HCT116 (cell line): ENCODE data around the gene MLLT3. TPM values are rescaled to one million over a fixed set of nuclear protein-coding genes. Genes with fewer than 3 reads are reported as not detected.

ENCODE experiments used
- ATAC-seq: fragments of 200-7000 bp; cut with Tn5 transposase; 2 replicates; pipeline ENCODE4 v1.9.1; 2020; ENCODE audit warnings: mild to moderate bottlenecking, moderate library complexity
- BruUV-seq: library from RNA; stranded (reverse); fragments of 400-500 nt; replicated peaks from 2 replicates; lab custom pipeline; 2021; lab: Mats Ljungman, UMichigan
- CTCF ChIA-PET: fragments of 300-600 bp; sonication (Branson Sonifier 250); formaldehyde crosslinking; loops from one replicate; lab custom pipeline; 2021; ENCODE audit warnings: antibody characterized with exemption; lab: Charles Lee
- POLR2A ChIA-PET: fragments of 300-600, 350-600 bp; sonication (Branson Sonifier 250); formaldehyde crosslinking; loops from one replicate; lab custom pipeline; 2021; ENCODE audit warnings: antibody characterized with exemption; lab: Charles Lee
- RAD21 ChIA-PET, 2 experiments: fragments of 300-600 bp; sonication (Branson Sonifier 250); formaldehyde crosslinking; loops; one replicate each; lab custom pipeline; 2023; ENCODE audit warnings: low total read pairs in 2 of 2; ENCODE audit not compliant: uncharacterized antibody in 2 of 2, unreplicated experiment in 2 of 2, low non-redundant PET in 1 of 2; lab: Charles Lee
- DNase-seq: peaks from one replicate; pipeline ENCODE4 v3.0.0-alpha.2; 2010; ENCODE audit warnings: low read depth, low spot score
- H2AFZ ChIP-seq: fragments of 200-600 bp; shearing (Covaris generic), sonication (generic); 2 replicates; pipeline ENCODE4 v1.6.1; 2017; ENCODE audit warnings: low read depth, mixed run types, mixed read lengths, antibody characterized with exemption, low read length; ENCODE audit not compliant: poor library complexity, severe bottlenecking
- H3K27ac ChIP-seq: 2 replicates; pipeline ENCODE4 v1.5.1; 2012; ENCODE audit warnings: low read depth, low read length
- H3K27me3 ChIP-seq: fragments of 200-600 bp; sonication (generic); 2 replicates; pipeline ENCODE4 v1.6.1; 2016; ENCODE audit warnings: mixed run types, low read length, mixed read lengths; ENCODE audit not compliant: insufficient read depth
- H3K36me3 ChIP-seq, 2 experiments: fragments of 200-500 bp in 1 of 2; fragments of 200-600 bp in 1 of 2; sonication (Bioruptor generic) in 1 of 2; sonication (generic) in 1 of 2; 2 replicates each; pipeline versions ENCODE4 v1.5.1 to v1.6.1; 2014 to 2016; ENCODE audit warnings: low read length in 2 of 2, inconsistent platforms in 1 of 2, mixed read lengths in 1 of 2, mixed run types in 1 of 2; ENCODE audit not compliant: insufficient read depth in 2 of 2, control insufficient read depth in 1 of 2
- H3K4me1 ChIP-seq, 2 experiments: fragments of 200-600 bp in 1 of 2; sonication (generic) in 1 of 2; 2 replicates each; pipeline versions ENCODE4 v1.5.1 to v1.6.1; 2012 to 2017; ENCODE audit warnings: low read length in 2 of 2, inconsistent platforms in 1 of 2, mild to moderate bottlenecking in 1 of 2, mixed read lengths in 1 of 2, mixed run types in 1 of 2, moderate library complexity in 1 of 2; ENCODE audit not compliant: insufficient read depth in 2 of 2, control insufficient read depth in 1 of 2
- H3K4me2 ChIP-seq: fragments of 200-600 bp; sonication (generic); 2 replicates; pipeline ENCODE4 v1.6.1; 2017; ENCODE audit warnings: mixed run types, low read length, mixed read lengths
- H3K4me3 ChIP-seq, 2 experiments: fragments of 200-600 bp in 1 of 2; sonication (generic) in 1 of 2; replicated peaks in 1 of 2; 2 replicates each; pipeline ENCODE4 v1.5.1; 2011 to 2016; ENCODE audit warnings: low read length in 2 of 2, control low read depth in 1 of 2, low read depth in 1 of 2, mild to moderate bottlenecking in 1 of 2, mixed read lengths in 1 of 2, mixed run types in 1 of 2
- H3K79me2 ChIP-seq: fragments of 200-600 bp; sonication (generic); 2 replicates; pipeline ENCODE4 v1.6.1; 2017; ENCODE audit warnings: mild to moderate bottlenecking, mixed run types, low read length, moderate library complexity, mixed read lengths; ENCODE audit not compliant: insufficient read depth
- H3K9ac ChIP-seq: fragments of 200-600 bp; sonication (generic); 2 replicates; pipeline ENCODE4 v1.6.1; 2016; ENCODE audit warnings: low read length, mixed read lengths
- H3K9me2 ChIP-seq: fragments of 200-600 bp; sonication (generic), shearing (Covaris generic); 2 replicates; pipeline ENCODE4 v1.6.1; 2017; ENCODE audit warnings: mixed run types, mild to moderate bottlenecking, moderate library complexity; ENCODE audit not compliant: insufficient read depth
- H3K9me3 ChIP-seq, 2 experiments: fragments of 200-500 bp in 1 of 2; fragments of 200-600 bp in 1 of 2; sonication (Bioruptor generic) in 1 of 2; sonication (generic) in 1 of 2; 2 replicates each; pipeline ENCODE4 v1.6.1; 2014 to 2017; ENCODE audit warnings: low read length in 2 of 2, mixed read lengths in 2 of 2, inconsistent platforms in 1 of 2, low read depth in 1 of 2, mild to moderate bottlenecking in 1 of 2, mixed run types in 1 of 2, moderate library complexity in 1 of 2; ENCODE audit not compliant: control insufficient read depth in 1 of 2, insufficient read depth in 1 of 2
- H4K20me1 ChIP-seq: fragments of 200-600 bp; sonication (generic), shearing (Covaris generic); 2 replicates; pipeline ENCODE4 v1.6.1; 2017; ENCODE audit warnings: mixed run types, mild to moderate bottlenecking, moderate library complexity; ENCODE audit not compliant: insufficient read depth
- CBX3 ChIP-seq: IDR thresholded peaks from 2 replicates; pipeline ENCODE4 v1.6.1; 2012; ENCODE audit warnings: low read depth
- CEBPB ChIP-seq: IDR thresholded peaks from 2 replicates; pipeline ENCODE4 v1.6.1; 2012; ENCODE audit warnings: low read depth
- CTCF ChIP-seq, 3 experiments: fragments of 200-600 bp in 1 of 3; sonication (generic) in 1 of 3; IDR thresholded peaks in 2 of 3; conservative IDR thresholded peaks in 1 of 3; 2 replicates each; pipeline ENCODE4 v1.5.1; 2012 to 2017; ENCODE audit warnings: low read depth in 2 of 3, low read length in 2 of 3, antibody characterized with exemption in 1 of 3, borderline replicate concordance in 1 of 3, control low read depth in 1 of 3, mild to moderate bottlenecking in 1 of 3, mixed read lengths in 1 of 3, mixed run types in 1 of 3, moderate library complexity in 1 of 3; ENCODE audit not compliant: insufficient read depth in 1 of 3
- EGR1 ChIP-seq: IDR thresholded peaks from 2 replicates; pipeline ENCODE4 v1.6.1; 2012; ENCODE audit warnings: low read depth
- EZH2 ChIP-seq: fragments of 200-600 bp; sonication (generic); IDR thresholded peaks from 2 replicates; pipeline ENCODE4 v1.6.1; 2017; ENCODE audit warnings: antibody characterized with exemption, mixed run types
- EZH2phosphoT487 ChIP-seq: fragments of 200-600 bp; IDR thresholded peaks from 2 replicates; pipeline ENCODE4 v1.6.1; 2018; ENCODE audit warnings: antibody characterized with exemption, borderline replicate concordance
- JUND ChIP-seq: IDR thresholded peaks from 2 replicates; pipeline ENCODE4 v1.6.1; 2012
- MAX ChIP-seq: IDR thresholded peaks from 2 replicates; pipeline ENCODE4 v1.6.1; 2012
- POLR2AphosphoS5 ChIP-seq: IDR thresholded peaks from 2 replicates; pipeline ENCODE4 v1.6.1; 2011; ENCODE audit warnings: mild to moderate bottlenecking, low read depth, low read length, moderate library complexity
- RAD21 ChIP-seq: IDR thresholded peaks from 2 replicates; pipeline ENCODE4 v1.6.1; 2012; ENCODE audit warnings: low read depth, mild to moderate bottlenecking
- SIN3A ChIP-seq: IDR thresholded peaks from 2 replicates; pipeline ENCODE4 v1.6.1; 2012; ENCODE audit warnings: low read depth
- SP1 ChIP-seq: IDR thresholded peaks from 2 replicates; pipeline ENCODE4 v1.6.1; 2012; ENCODE audit warnings: low read depth
- SRF ChIP-seq: IDR thresholded peaks from 2 replicates; pipeline ENCODE4 v1.6.1; 2012; ENCODE audit warnings: low read depth
- TCF7L2 ChIP-seq: IDR thresholded peaks from 2 replicates; pipeline ENCODE4 v1.7.0; 2011; ENCODE audit warnings: borderline replicate concordance, inconsistent platforms; ENCODE audit not compliant: insufficient read depth, insufficient read length; ENCODE audit errors: extremely low read depth
- ZFX ChIP-seq: fragments of 450-650 bp; IDR thresholded peaks from 2 replicates; pipeline ENCODE4 v1.6.1; 2017
- ZNF274 ChIP-seq: fragments of 200-500 bp; sonication (Bioruptor generic); IDR thresholded peaks from 2 replicates; pipeline ENCODE4 v1.6.1; 2014; ENCODE audit warnings: mild to moderate bottlenecking, low read depth, low read length, inconsistent platforms
- intact Hi-C: fragments of 100-400 bp; cut with micrococcal nuclease; formaldehyde crosslinking; loops from 2 replicates; pipeline ENCODE4 v1.10.0; 2022
- total RNA-seq: library from RNA; stranded (reverse); gene quantifications from one replicate; pipeline ENCODE4 v1.2.1, GENCODE V29; 2021; ENCODE audit not compliant: unreplicated experiment
- TF ChIP-seq, protein P1 (sequence below): IDR thresholded peaks from 2 replicates; pipeline ENCODE4 v1.6.1; 2012

MLLT3 gene
- total RNA-seq, 1 experiment from 2014 or later, result 4.3 TPM

DNA sequence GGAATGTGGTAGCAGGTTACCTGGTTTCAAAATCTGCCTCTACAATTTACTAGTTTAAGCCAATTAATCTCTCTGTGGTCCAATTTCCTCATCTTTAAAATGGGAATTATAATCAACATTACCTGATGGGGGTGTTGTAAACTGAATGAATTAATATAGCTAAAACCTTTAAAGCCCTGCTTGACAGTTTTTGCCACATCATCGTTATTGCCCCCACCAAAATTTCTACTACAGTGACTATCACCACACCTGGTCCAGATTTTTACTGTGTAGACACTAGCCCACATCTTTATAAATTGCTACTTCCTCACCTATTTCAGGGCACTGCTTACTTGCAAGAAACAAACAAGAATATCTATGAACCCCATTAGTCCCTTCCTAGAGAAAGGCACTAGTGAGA, 65.0 kb downstream of the MLLT3 start:
- Histone ChIP-seq H3K9me2 (no peaks in the 10 kb centered on the region), H3K9me3 (no peaks in the 10 kb centered on the region), H3K9ac (no peak overlapping the region), H3K27me3 (peaks cover 29% of the 10 kb centered on the region), H3K79me2 (no peaks in the 10 kb centered on the region), H3K27ac (no peak overlapping the region), H4K20me1 (no peaks in the 10 kb centered on the region), H3K4me2 (no peak overlapping the region), H3K4me3 (no peak overlapping the region), H3K4me1 (peaks cover 0 to 5% of the 10 kb centered on the region in 2 experiments; a peak in 1 of 4 replicates), H2AFZ (no peak overlapping the region), H3K36me3 (no peaks in the 10 kb centered on the region)
- no peak for DNase-seq
- ChIA-PET POLR2A (no interaction called here), RAD21 (no interaction called here), CTCF (interaction anchor here (1.0 kb wide), 1 partner anchor 33 kb away, joined by 4 read pairs; no protein-coding TSS in a partner anchor)
- TF ChIP-seq TCF7L2, result no peak
- ATAC-seq, result no peak
- intact Hi-C loops, result no loop called here
- no TSS peak for BruUV-seq

DNA sequence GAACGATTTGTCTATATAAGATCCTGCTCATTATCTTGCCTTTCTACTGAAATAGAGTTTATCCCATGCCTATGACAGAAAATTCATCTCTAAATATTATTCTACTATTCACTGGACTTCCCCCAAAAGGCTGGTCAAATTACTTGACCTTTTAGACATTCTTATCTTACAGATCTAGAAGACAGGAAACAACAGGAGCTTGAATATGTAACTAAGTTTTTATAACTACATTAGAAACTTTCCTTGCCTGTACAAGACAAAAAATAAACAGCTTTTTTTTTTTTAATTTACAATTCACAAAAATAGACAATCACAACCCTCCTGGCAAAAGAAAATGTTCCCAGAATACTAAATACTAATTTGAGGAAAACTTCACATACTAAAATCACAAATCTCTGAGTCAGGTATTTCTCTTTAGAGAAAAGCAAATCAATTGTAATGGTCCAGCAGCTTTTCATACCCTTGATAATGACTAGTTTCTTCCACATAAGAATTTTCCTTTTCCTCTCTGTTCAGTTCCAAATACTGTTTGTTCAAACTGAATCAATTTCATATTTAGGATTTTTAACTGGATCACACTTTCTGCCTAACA, 68.6 kb downstream of the MLLT3 start:
- Histone ChIP-seq H3K4me3 (no peak overlapping the region), H3K27me3 (peaks cover 15% of the 10 kb centered on the region; the same call in 1 of the 2 replicates), H3K36me3 (no peaks in the 10 kb centered on the region), H4K20me1 (no peaks in the 10 kb centered on the region), H3K9me2 (no peaks in the 10 kb centered on the region), H3K27ac (no peak overlapping the region), H3K4me1 (peaks cover 0 to 5% of the 10 kb centered on the region in 2 experiments; a peak in 1 of 4 replicates), H3K9ac (no peak overlapping the region), H3K79me2 (no peaks in the 10 kb centered on the region), H3K9me3 (no peaks in the 10 kb centered on the region), H2AFZ (no peak overlapping the region), H3K4me2 (no peak overlapping the region)
- ChIA-PET RAD21 (no interaction called here), CTCF (interaction anchor here (0.8 to 1.4 kb wide), 4 partner anchors 29 to 388 kb away, joined by 3 to 5 read pairs (median 4); no protein-coding TSS in a partner anchor), POLR2A (no interaction called here)
- no TSS peak for BruUV-seq
- intact Hi-C loops, result no loop called here
- DNase-seq (no peak), ATAC-seq (no peak)
- TF ChIP-seq ZFX (no peak), CTCF (IDR thresholded peaks at IDR 0.05 in 2 of 3, conservative IDR thresholded peaks at IDR 0.05 in 1 of 3; ENCODE audit: borderline replicate concordance in 1 of 3, insufficient read depth in 1 of 3, low read depth in 2 of 3, low read length in 2 of 3) (no peak), SIN3A (no peak), EZH2phosphoT487 (no peak), MAX (no peak), SRF (no peak), POLR2AphosphoS5 (no peak), CEBPB (no peak), EZH2 (no peak), EGR1 (no peak), ZNF274 (no peak), CBX3 (no peak), SP1 (no peak), JUND (no peak), RAD21 (no peak)
- TF ChIP-seq, protein P1, sequence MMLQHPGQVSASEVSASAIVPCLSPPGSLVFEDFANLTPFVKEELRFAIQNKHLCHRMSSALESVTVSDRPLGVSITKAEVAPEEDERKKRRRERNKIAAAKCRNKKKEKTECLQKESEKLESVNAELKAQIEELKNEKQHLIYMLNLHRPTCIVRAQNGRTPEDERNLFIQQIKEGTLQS, result no peak
